K562 (cell line): ENCODE data around the gene CORO1A. TPM values are rescaled to one million over a fixed set of nuclear protein-coding genes. Genes with fewer than 3 reads are reported as not detected.
A peak's percentile ranks its signal among the peaks of the same experiment; 100 is the strongest.

Experiments
- ATAC-seq: fragments of 200-7000 bp; cut with Tn5 transposase; 3 replicates; pipeline ENCODE4 v1.9.1; 2020; ENCODE audit warnings: moderate library complexity
- BruUV-seq: library from RNA; stranded (reverse); fragments of 400-500 nt; replicated peaks from 2 replicates; lab custom pipeline; 2021; lab: Mats Ljungman, UMichigan
- CTCF ChIA-PET: fragments of 300-600 bp; formaldehyde crosslinking; extraction: SDS; loops from one replicate; lab custom pipeline; 2021; ENCODE audit warnings: low intra/inter-chr PET ratio; lab: Yijun Ruan, JAX
- POLR2A ChIA-PET: fragments of 300-600, 350-650 bp; sonication (Branson Sonifier 250); formaldehyde crosslinking; extraction: SDS; loops from one replicate; lab custom pipeline; 2021; ENCODE audit warnings: antibody characterized with exemption, inconsistent platforms; lab: Yijun Ruan, JAX
- DNase-seq, 4 experiments: peaks; one replicate each; pipeline versions ENCODE4 v3.0.0 to v3.0.0-alpha.2; 2011 to 2018; ENCODE audit warnings: low spot score in 3 of 4, mixed read lengths in 3 of 4; ENCODE audit errors: extremely low read depth in 1 of 4
- FAIRE-seq: peaks from 2 replicates; lab custom pipeline; 2011; peaks lifted over from hg19 to GRCh38; lab: Jason Lieb, UNC
- H2AFZ ChIP-seq: 2 replicates; pipeline ENCODE4 v1.6.0; 2011; ENCODE audit warnings: low read depth, low read length, control low read depth, inconsistent platforms
- H3K27ac ChIP-seq: fragments of 200-600 bp; 3 replicates; pipeline ENCODE4 v1.8.0; 2011; ENCODE audit warnings: low read depth, mild to moderate bottlenecking, control low read depth, inconsistent platforms, low read length, moderate library complexity, mixed read lengths; ENCODE audit errors: extremely low read depth
- H3K27me3 ChIP-seq, 2 experiments: fragments of 300-600 bp in 1 of 2; 2 replicates in 1 of 2; 3 replicates in 1 of 2; pipeline versions ENCODE4 v1.6.0 to v1.8.0; 2011; ENCODE audit warnings: inconsistent platforms in 2 of 2, low read length in 2 of 2, mild to moderate bottlenecking in 1 of 2, mixed read lengths in 1 of 2, moderate library complexity in 1 of 2; ENCODE audit not compliant: control insufficient read depth in 2 of 2, insufficient read depth in 2 of 2
- H3K36me3 ChIP-seq: fragments of 300-600 bp; 3 replicates; pipeline ENCODE4 v1.8.0; 2011; ENCODE audit warnings: mild to moderate bottlenecking, low read length, inconsistent platforms; ENCODE audit not compliant: control insufficient read depth, insufficient read depth
- H3K4me1 ChIP-seq, 2 experiments: fragments of 200-600 bp in 1 of 2; replicated peaks in 1 of 2; 2 replicates in 1 of 2; 3 replicates in 1 of 2; pipeline versions ENCODE4 v1.5.1 to v1.8.0; 2011; ENCODE audit warnings: inconsistent platforms in 2 of 2, low read length in 2 of 2, mild to moderate bottlenecking in 1 of 2, mixed read lengths in 1 of 2, moderate library complexity in 1 of 2; ENCODE audit not compliant: control insufficient read depth in 2 of 2, insufficient read depth in 2 of 2
- H3K4me2 ChIP-seq: 2 replicates; pipeline ENCODE4 v1.6.1; 2011; ENCODE audit warnings: low read length, control low read depth, inconsistent platforms, mixed read lengths; ENCODE audit not compliant: insufficient read depth
- H3K4me3 ChIP-seq: fragments of 200-600 bp; sonication (generic), shearing (Covaris generic); 2 replicates; pipeline ENCODE4 v1.5.1; 2016; ENCODE audit warnings: control low read depth, inconsistent platforms
- H3K79me2 ChIP-seq: fragments of 200-600 bp; 3 replicates; pipeline ENCODE4 v1.8.0; 2011; ENCODE audit warnings: low read length, inconsistent platforms; ENCODE audit not compliant: control insufficient read depth, insufficient read depth
- H3K9ac ChIP-seq, 2 experiments: 2 replicates each; pipeline versions ENCODE4 v1.6.0 to v1.6.1; 2011; ENCODE audit warnings: low read depth in 2 of 2, low read length in 2 of 2, control low read depth in 1 of 2, inconsistent platforms in 1 of 2, mild to moderate bottlenecking in 1 of 2, mixed read lengths in 1 of 2; ENCODE audit not compliant: insufficient read depth in 1 of 2
- H3K9me1 ChIP-seq: one replicate; pipeline ENCODE4 v1.6.0; 2011; ENCODE audit warnings: inconsistent platforms, mild to moderate bottlenecking, low read length, moderate library complexity; ENCODE audit not compliant: control insufficient read depth, insufficient read depth
- H3K9me3 ChIP-seq: replicated peaks from 2 replicates; pipeline ENCODE4 v1.5.1; 2011; ENCODE audit warnings: low read depth, low read length, inconsistent platforms; ENCODE audit not compliant: control insufficient read depth, insufficient read depth
- H4K20me1 ChIP-seq: replicated peaks from 2 replicates; pipeline ENCODE4 v1.6.1; 2011; ENCODE audit warnings: low read length, inconsistent platforms, mixed read lengths; ENCODE audit not compliant: control insufficient read depth, insufficient read depth
- ATF6 ChIP-seq: sonication (generic); formaldehyde crosslinking; IDR thresholded peaks from 2 replicates; pipeline ENCODE4 v1.4.0; 2020; ENCODE audit warnings: mild to moderate bottlenecking, missing genetic modification reagents
- CBX5 ChIP-seq: IDR thresholded peaks from 2 replicates; pipeline ENCODE4 v1.6.1; 2014; ENCODE audit warnings: low read depth, borderline replicate concordance
- CHCHD3 ChIP-seq: fragments of 250-450 bp; sonication (Bioruptor Pico); IDR thresholded peaks from 2 replicates; pipeline ENCODE4 v2.1.2; 2022; ENCODE audit warnings: mild to moderate bottlenecking
- CTBP1 ChIP-seq: fragments of 450-650 bp; IDR thresholded peaks from 2 replicates; pipeline ENCODE4 v1.6.1; 2016; ENCODE audit warnings: borderline replicate concordance
- GABPA ChIP-seq: fragments of 200-800 bp; sonication (Bioruptor generic); conservative IDR thresholded peaks from 2 replicates; pipeline ENCODE4 v1.6.1; 2016; ENCODE audit warnings: low read depth, missing genetic modification characterization, missing compliant biosample characterization
- HLTF ChIP-seq: fragments of 450-650 bp; IDR thresholded peaks from 2 replicates; pipeline ENCODE4 v1.6.1; 2016
- HMGXB4 ChIP-seq: sonication (generic); formaldehyde crosslinking; IDR thresholded peaks from 2 replicates; pipeline ENCODE4 v1.8.1; 2023; ENCODE audit warnings: mild to moderate bottlenecking, missing genetic modification reagents
- HNRNPL ChIP-seq: fragments of 200-400 bp; formaldehyde crosslinking; IDR thresholded peaks from 2 replicates; pipeline ENCODE4 v1.6.1; 2017; ENCODE audit warnings: low read depth, mild to moderate bottlenecking, low read length
- HOXB6 ChIP-seq: fragments of 250-450 bp; sonication (Bioruptor Pico); IDR thresholded peaks from 2 replicates; pipeline ENCODE4 v1.5.1; 2022; ENCODE audit warnings: mild to moderate bottlenecking, borderline replicate concordance
- NELFE ChIP-seq: IDR thresholded peaks from 2 replicates; pipeline ENCODE4 v1.6.1; 2011; ENCODE audit warnings: mild to moderate bottlenecking; ENCODE audit not compliant: insufficient read depth, insufficient read length
- NFIC ChIP-seq: fragments of 450-650 bp; IDR thresholded peaks from 2 replicates; pipeline ENCODE4 v1.6.1; 2017; ENCODE audit warnings: mild to moderate bottlenecking, inconsistent platforms
- POLR2G ChIP-seq: fragments of 200-400 bp; formaldehyde crosslinking; IDR thresholded peaks from 2 replicates; pipeline ENCODE4 v1.6.1; 2017; ENCODE audit warnings: low read depth, mild to moderate bottlenecking, antibody characterized with exemption, low read length, moderate library complexity
- SPI1 ChIP-seq: IDR thresholded peaks from 2 replicates; pipeline ENCODE4 v1.6.1; 2011; ENCODE audit warnings: low read depth, low read length, control low read depth, borderline replicate concordance
- TEAD4 ChIP-seq, 2 experiments: sonication (generic) in 1 of 2; formaldehyde crosslinking in 1 of 2; IDR thresholded peaks; 2 replicates each; pipeline versions ENCODE4 v1.6.1 to v1.8.0; 2012 to 2022; ENCODE audit warnings: borderline replicate concordance in 1 of 2, inconsistent platforms in 1 of 2, low read length in 1 of 2, mild to moderate bottlenecking in 1 of 2, missing genetic modification reagents in 1 of 2
- TSC22D4 ChIP-seq: fragments of 450-650 bp; IDR thresholded peaks from 2 replicates; pipeline ENCODE4 v1.6.1; 2016; ENCODE audit warnings: missing genetic modification characterization, missing biosample characterization, control low read depth
- ZNF354B ChIP-seq: fragments of 250-450 bp; sonication (Bioruptor Pico); IDR thresholded peaks from 2 replicates; pipeline ENCODE4 v1.4.0; 2020
- ZNF384 ChIP-seq: IDR thresholded peaks from 2 replicates; pipeline ENCODE4 v1.6.1; 2012; ENCODE audit warnings: low read depth, low read length, improper control_type of control experiment
- ZNF75A ChIP-seq: fragments of 450-650 bp; formaldehyde crosslinking; IDR thresholded peaks from 2 replicates; pipeline ENCODE4 v1.4.0; 2020; ENCODE audit warnings: mild to moderate bottlenecking
- WGBS: fragments of 100-300 bp; shearing (Covaris generic); methylation state at CpG from one replicate; pipeline ENCODE4 v1.1.6; 2016; ENCODE audit warnings: low coverage, mixed read lengths; ENCODE audit not compliant: insufficient coverage; ENCODE audit errors: missing lambda C conversion rate; 5-methylcytosine and 5-hydroxymethylcytosine counted together
- in situ Hi-C: fragments of 300-500 bp; cut with MboI; formaldehyde crosslinking; loops from 4 replicates; pipeline ENCODE4 v1.15.0; 2018; ENCODE audit warnings: inconsistent platforms, mixed read lengths
- intact Hi-C: fragments of 100-400 bp; cut with micrococcal nuclease; formaldehyde crosslinking; loops from 2 replicates; pipeline ENCODE4 v1.14.2; 2022
- polyA plus RNA-seq, 8 experiments: library from polyadenylated mRNA; depleted of rRNA in 4 of 8; stranded (reverse) in 5 of 8; unstranded in 3 of 8; fragments of >200 nt; fragmentation: Nextera tagmentation in 2 of 8; fragmentation: Illumina TruSeq in 1 of 8; extraction: Ambion mirVana in 2 of 8; extraction: Trizol in 1 of 8; gene quantifications; 2 replicates each; pipeline versions ENCODE4 v1.2.1 to v1.2.3, GENCODE V29; 2011 to 2014; ENCODE audit warnings: inconsistent platforms in 1 of 8, missing spikeins in 1 of 8
- total RNA-seq, 7 experiments: library from RNA; depleted of rRNA in 6 of 7; stranded (reverse); fragments of >200 nt in 6 of 7; fragmentation: Illumina TruSeq in 2 of 7; extraction: Trizol in 2 of 7; gene quantifications; 2 replicates each; pipeline versions ENCODE4 v1.2.1 to v1.2.3, GENCODE V29; 2011 to 2021; ENCODE audit warnings: low replicate concordance in 1 of 7

The CORO1A gene
- total and polyA plus RNA-seq, 9 of the 15 experiments (the other 6 are each of a cell fraction or from before 2014, with no cell fraction given) = 0.22 to 23.8 (median 7.6) TPM

GRCh38 chr16:30184096-30184890 is 891 bp downstream of the CORO1A start:
- TSS peak; percentile 44 for BruUV-seq
- TF ChIP-seq NFIC (peak; percentile 79), ZNF354B (CRISPR knock-in tag) (no peak), HMGXB4 (CRISPR knock-in tag) (no peak), HNRNPL (no peak), TSC22D4 (tag) (no peak), GABPA (tag) (no peak), ZNF75A (CRISPR knock-in tag) (no peak), ATF6 (no peak), CTBP1 (no peak), CBX5 (no peak), HOXB6 (CRISPR knock-in tag) (no peak), CHCHD3 (CRISPR knock-in tag) (no peak), HLTF (no peak), NELFE (no peak), POLR2G (no peak), TEAD4 (IDR thresholded peaks at IDR 0.05; ENCODE audit: low read length) (no peak), TEAD4 (CRISPR knock-in tag; IDR thresholded peaks at IDR 0.05; ENCODE audit: borderline replicate concordance) (no peak), ZNF384 (no peak), SPI1 (peak; percentile 46; the same call in 1 of the 2 replicates)

More at GRCh38 chr16:30184096-30184890, 891 bp downstream of the CORO1A start:
- H3K4me2 ChIP-seq = peak overlapping the region; percentile 41
- H4K20me1 ChIP-seq = no peaks in the 10 kb centered on the region
- no peaks in the 10 kb centered on the region for H3K9me1 ChIP-seq
- H3K4me1 ChIP-seq = peaks cover 32 to 58% of the 10 kb centered on the region in 2 experiments
- 0 out of 2 replicates have a peak overlapping the region, but pooled peaks have one; percentile 45 for H2AFZ ChIP-seq
- H3K9me3 ChIP-seq = no peaks in the 10 kb centered on the region
- no peaks in the 10 kb centered on the region for H3K79me2 ChIP-seq
- ChIA-PET CTCF (no interaction called here), POLR2A (interaction anchor here (0.6 kb wide), 1 partner anchor 296 kb away, joined by 3 read pairs; no protein-coding TSS in a partner anchor)
- DNase-seq (peak in 3 of 4 experiments; percentile 17 to 32 (median 24)), ATAC-seq (no peak), FAIRE-seq (no peak)
- H3K27me3 ChIP-seq = no peaks in the 10 kb centered on the region
- 0 out of 3 replicates have a peak, but pooled peaks cover 3% of the 10 kb centered on the region for H3K36me3 ChIP-seq
- H3K9ac ChIP-seq = peak overlapping the region in 1 of 2 experiments; percentile 53; a peak in 2 of 4 replicates
- in situ Hi-C loops = no loop called here
- peak overlapping the region; percentile 51 for H3K4me3 ChIP-seq
- intact Hi-C loops = no loop called here
- no peak overlapping the region for H3K27ac ChIP-seq
- WGBS = 32% methylated on average over 16 of the region's 24 CpGs
